Trophoblast cell (in vitro differentiated cells and primary cell): Measurements from ENCODE around the gene SAMSN1.

Experiments used
- DNase-seq, 2 donors: peaks; one replicate each; pipeline ENCODE4 v3.0.0-alpha.2; 2016
- H2AFZ ChIP-seq: 2 replicates; pipeline ENCODE4 v1.6.1; 2013; ENCODE audit warnings: low read length, moderate library complexity, mild to moderate bottlenecking; ENCODE audit not compliant: insufficient read depth, poor library complexity
- H2AK5ac ChIP-seq: 2 replicates; pipeline ENCODE4 v1.6.1; 2013; ENCODE audit warnings: mild to moderate bottlenecking, low read length
- H2BK120ac ChIP-seq: 2 replicates; pipeline ENCODE4 v1.6.1; 2013; ENCODE audit warnings: low read length, mild to moderate bottlenecking, moderate library complexity; ENCODE audit not compliant: insufficient read depth, poor library complexity
- H2BK12ac ChIP-seq: 2 replicates; pipeline ENCODE4 v1.6.1; 2013; ENCODE audit warnings: mild to moderate bottlenecking, low read length, moderate library complexity
- H2BK5ac ChIP-seq: 2 replicates; pipeline ENCODE4 v1.6.1; 2013; ENCODE audit warnings: low read length, low read depth, moderate library complexity, mild to moderate bottlenecking; ENCODE audit not compliant: poor library complexity
- H3K14ac ChIP-seq: 2 replicates; pipeline ENCODE4 v1.6.1; 2013; ENCODE audit warnings: mild to moderate bottlenecking, low read length
- H3K18ac ChIP-seq: 2 replicates; pipeline ENCODE4 v1.6.1; 2013; ENCODE audit warnings: mild to moderate bottlenecking, low read length
- H3K23ac ChIP-seq: 2 replicates; pipeline ENCODE4 v1.6.1; 2013; ENCODE audit warnings: low read length
- H3K27ac ChIP-seq: 2 replicates; pipeline ENCODE4 v1.5.1; 2013; ENCODE audit warnings: low read depth, mild to moderate bottlenecking, inconsistent platforms, low read length, moderate library complexity
- H3K27me3 ChIP-seq: 2 replicates; pipeline ENCODE4 v1.6.1; 2013; ENCODE audit warnings: inconsistent platforms, mild to moderate bottlenecking, low read length, moderate library complexity; ENCODE audit not compliant: insufficient read depth
- H3K36me3 ChIP-seq, 2 experiments: 1 replicate in 1 of 2; 2 replicates in 1 of 2; pipeline ENCODE4 v1.6.1; 2013; ENCODE audit warnings: low read length in 2 of 2, mild to moderate bottlenecking in 2 of 2, moderate library complexity in 1 of 2; ENCODE audit not compliant: insufficient read depth in 2 of 2, control insufficient read depth in 1 of 2
- H3K4ac ChIP-seq: 2 replicates; pipeline ENCODE4 v1.6.1; 2013; ENCODE audit warnings: low read depth, mild to moderate bottlenecking, low read length, moderate library complexity
- H3K4me1 ChIP-seq, 2 experiments: 1 replicate in 1 of 2; 2 replicates in 1 of 2; pipeline ENCODE4 v1.6.1; 2013; ENCODE audit warnings: low read length in 2 of 2, mild to moderate bottlenecking in 2 of 2, moderate library complexity in 1 of 2; ENCODE audit not compliant: insufficient read depth in 2 of 2, control insufficient read depth in 1 of 2
- H3K4me2 ChIP-seq: 2 replicates; pipeline ENCODE4 v1.6.1; 2013; ENCODE audit warnings: inconsistent platforms, mild to moderate bottlenecking, low read length, moderate library complexity
- H3K4me3 ChIP-seq: 2 replicates; pipeline ENCODE4 v1.5.1; 2013; ENCODE audit warnings: mild to moderate bottlenecking, low read depth, low read length, inconsistent platforms
- H3K79me1 ChIP-seq: one replicate; pipeline ENCODE4 v1.6.1; 2013; ENCODE audit warnings: low read length
- H3K79me2 ChIP-seq: 2 replicates; pipeline ENCODE4 v1.6.1; 2013; ENCODE audit warnings: low read length, mild to moderate bottlenecking; ENCODE audit not compliant: control insufficient read depth, insufficient read depth, poor library complexity
- H3K9ac ChIP-seq: 2 replicates; pipeline ENCODE4 v1.6.1; 2013; ENCODE audit warnings: mild to moderate bottlenecking, low read length
- H3K9me3 ChIP-seq: 2 replicates; pipeline ENCODE4 v1.6.1; 2013; ENCODE audit warnings: low read depth, mild to moderate bottlenecking, control low read depth, inconsistent platforms, low read length; ENCODE audit not compliant: insufficient read depth
- H4K12ac ChIP-seq: 2 replicates; pipeline ENCODE4 v1.6.1; 2013; ENCODE audit warnings: low read depth, mild to moderate bottlenecking, low read length, moderate library complexity
- H4K8ac ChIP-seq: 2 replicates; pipeline ENCODE4 v1.6.1; 2013; ENCODE audit warnings: low read depth, mild to moderate bottlenecking, low read length, moderate library complexity
- H4K91ac ChIP-seq: one replicate; pipeline ENCODE4 v1.6.1; 2013; ENCODE audit warnings: low read depth, mild to moderate bottlenecking, low read length, moderate library complexity
- WGBS: extraction: QIAGEN DNeasy Blood & Tissue Kit; methylation state at CpG from one replicate; pipeline ENCODE4 v1.1.7; 2013; ENCODE audit warnings: missing lambda C conversion rate; ENCODE audit not compliant: insufficient read length, insufficient coverage; ENCODE audit errors: extremely low coverage; 5-methylcytosine and 5-hydroxymethylcytosine counted together

The SAMSN1 gene

GRCh38 chr21:14554948-14555347 is 8.8 kb upstream of the SAMSN1 start:
- Histone ChIP-seq H3K4me2 (no peak overlapping the region), H3K36me3 (no peaks in the 10 kb centered on the region), H3K4me1 (no peaks in the 10 kb centered on the region), H2AK5ac (no peak overlapping the region), H3K27ac (no peak overlapping the region), H2BK120ac (no peak overlapping the region), H3K79me1 (no peaks in the 10 kb centered on the region), H4K8ac (no peak overlapping the region), H3K14ac (no peak overlapping the region), H4K91ac (no peak overlapping the region), H3K23ac (no peak overlapping the region), H2BK12ac (no peak overlapping the region), H2BK5ac (no peak overlapping the region), H3K4me3 (no peak overlapping the region), H3K4ac (no peak overlapping the region), H3K9me3 (no peaks in the 10 kb centered on the region), H3K27me3 (no peaks in the 10 kb centered on the region), H3K79me2 (no peaks in the 10 kb centered on the region), H3K18ac (no peak overlapping the region), H4K12ac (no peak overlapping the region), H3K9ac (no peak overlapping the region), H2AFZ (no peak overlapping the region)
- WGBS: no CpG with 5 or more reads among the region's 1 CpG
- no peak for DNase-seq

GRCh38 chr21:14553422-14553821 is 7.3 kb upstream of the SAMSN1 start:
- WGBS: no CpG with 5 or more reads among the region's 2 CpGs
- H3K4me3 ChIP-seq: no peak overlapping the region
- no peak overlapping the region for H2AFZ ChIP-seq
- no peak overlapping the region for H2BK12ac ChIP-seq
- H3K14ac ChIP-seq: no peak overlapping the region
- H3K27ac ChIP-seq: no peak overlapping the region
- H4K8ac ChIP-seq: no peak overlapping the region
- H3K4me2 ChIP-seq: no peak overlapping the region
- no peaks in the 10 kb centered on the region for H3K79me1 ChIP-seq
- no peaks in the 10 kb centered on the region for H3K36me3 ChIP-seq
- no peak overlapping the region for H3K18ac ChIP-seq
- no peak overlapping the region for H4K12ac ChIP-seq
- H3K4me1 ChIP-seq: no peaks in the 10 kb centered on the region
- no peak overlapping the region for H2AK5ac ChIP-seq
- no peak overlapping the region for H2BK120ac ChIP-seq
- no peaks in the 10 kb centered on the region for H3K9me3 ChIP-seq
- no peak overlapping the region for H2BK5ac ChIP-seq
- H3K79me2 ChIP-seq: no peaks in the 10 kb centered on the region
- H3K9ac ChIP-seq: no peak overlapping the region
- no peak overlapping the region for H3K4ac ChIP-seq
- no peak overlapping the region for H4K91ac ChIP-seq
- H3K23ac ChIP-seq: no peak overlapping the region
- DNase-seq: no peak
- no peaks in the 10 kb centered on the region for H3K27me3 ChIP-seq

- H3K27me3 ChIP-seq: no peaks in the 10 kb centered on the region
- H3K23ac ChIP-seq: no peak overlapping the region
- peak; percentile 62 to 85 for DNase-seq
- H3K4me3 ChIP-seq: no peak overlapping the region
- no peak overlapping the region for H2BK120ac ChIP-seq
- H4K8ac ChIP-seq: no peak overlapping the region
- no peak overlapping the region for H4K12ac ChIP-seq
- no peak overlapping the region for H3K18ac ChIP-seq
- no CpG with 5 or more reads among the region's 2 CpGs for WGBS
- no peaks in the 10 kb centered on the region for H3K9me3 ChIP-seq
- H3K79me1 ChIP-seq: no peaks in the 10 kb centered on the region
- H2BK12ac ChIP-seq: no peak overlapping the region
- H3K4me2 ChIP-seq: no peak overlapping the region
- no peaks in the 10 kb centered on the region for H3K79me2 ChIP-seq
- H2BK5ac ChIP-seq: no peak overlapping the region
- H3K4me1 ChIP-seq: no peaks in the 10 kb centered on the region
- no peak overlapping the region for H2AK5ac ChIP-seq
- H4K91ac ChIP-seq: no peak overlapping the region
- H3K27ac ChIP-seq: no peak overlapping the region
- H3K14ac ChIP-seq: no peak overlapping the region
- H2AFZ ChIP-seq: no peak overlapping the region
- H3K9ac ChIP-seq: no peak overlapping the region
- H3K4ac ChIP-seq: no peak overlapping the region
- no peaks in the 10 kb centered on the region for H3K36me3 ChIP-seq
Observed at GRCh38 chr21:14551741-14552140, 5.6 kb upstream of the SAMSN1 start.

- Histone ChIP-seq H3K27me3 (no peaks in the 10 kb centered on the region), H4K91ac (no peak overlapping the region), H3K36me3 (no peaks in the 10 kb centered on the region), H3K4ac (no peak overlapping the region), H3K9ac (no peak overlapping the region), H3K14ac (no peak overlapping the region), H2BK120ac (no peak overlapping the region), H4K8ac (no peak overlapping the region), H2AK5ac (no peak overlapping the region), H3K4me2 (no peak overlapping the region), H4K12ac (no peak overlapping the region), H3K18ac (no peak overlapping the region), H2BK5ac (no peak overlapping the region), H3K4me1 (no peaks in the 10 kb centered on the region), H3K9me3 (no peaks in the 10 kb centered on the region), H2BK12ac (no peak overlapping the region), H2AFZ (no peak overlapping the region), H3K23ac (no peak overlapping the region), H3K79me1 (no peaks in the 10 kb centered on the region), H3K4me3 (no peak overlapping the region), H3K27ac (no peak overlapping the region), H3K79me2 (no peaks in the 10 kb centered on the region)
- WGBS: no CpG with 5 or more reads among the region's 3 CpGs
- DNase-seq: peak; percentile 12 to 23
Observed at GRCh38 chr21:14550135-14550534, 4.0 kb upstream of the SAMSN1 start.
